GM12892 (cell line): ENCODE data around the gene TAOK3.

ENCODE experiments used
- POLR2A ChIP-seq: IDR thresholded peaks from 2 replicates; pipeline ENCODE4 v1.6.1; 2011; ENCODE audit warnings: low read depth, low read length, control low read depth
- POLR2AphosphoS5 ChIP-seq: IDR thresholded peaks from 2 replicates; pipeline ENCODE4 v1.6.1; 2011; ENCODE audit warnings: low read depth, low read length, control low read depth
- TAF1 ChIP-seq: IDR thresholded peaks from 2 replicates; pipeline ENCODE4 v1.6.1; 2011; ENCODE audit warnings: low read depth, mild to moderate bottlenecking, control low read depth, low read length, borderline replicate concordance

GRCh38 chr12:118185602-118186397 is 186.9 kb downstream of the TAOK3 start:
- TF ChIP-seq TAF1 (no peak), POLR2A (no peak), POLR2AphosphoS5 (no peak)
